ENCODE data around the gene KCNMA1.

The KCNMA1 gene

GRCh38 chr10:77629775-77630506 lies 7.7 kb downstream of the KCNMA1 start:
- H3K9ac ChIP-seq (ENCODE audit: low read depth, low read length): no peak overlapping the region
- no peaks in the 10 kb centered on the region for H3K9me3 ChIP-seq (replicated peaks; ENCODE audit: low read length)
- peak overlapping the region; percentile 37 for H3K4me2 ChIP-seq (ENCODE audit: low read length)
- peaks cover 27% of the 10 kb centered on the region for H3K4me1 ChIP-seq (ENCODE audit: control insufficient read depth, insufficient read depth, low read length)
- H3K27me3 ChIP-seq (ENCODE audit: control insufficient read depth, insufficient read depth, low read length): no peaks in the 10 kb centered on the region
- no peaks in the 10 kb centered on the region for H3K36me3 ChIP-seq (ENCODE audit: insufficient read depth, low read length)
- no peak overlapping the region for H3K4me3 ChIP-seq (ENCODE audit: low read length)

- peak overlapping the region; percentile 37 for H3K4me2 ChIP-seq (ENCODE audit: low read length)
- H3K9me3 ChIP-seq (replicated peaks; ENCODE audit: low read length): no peaks in the 10 kb centered on the region
- H3K9ac ChIP-seq (ENCODE audit: low read depth, low read length): no peak overlapping the region
- H3K4me1 ChIP-seq (ENCODE audit: control insufficient read depth, insufficient read depth, low read length): peaks cover 24% of the 10 kb centered on the region
- H3K36me3 ChIP-seq (ENCODE audit: insufficient read depth, low read length): no peaks in the 10 kb centered on the region
- no peak overlapping the region for H3K4me3 ChIP-seq (ENCODE audit: low read length)
- H3K27me3 ChIP-seq (ENCODE audit: control insufficient read depth, insufficient read depth, low read length): no peaks in the 10 kb centered on the region
Observed at GRCh38 chr10:77628906-77629730, 8.5 kb downstream of the KCNMA1 start.

- Histone ChIP-seq H3K4me2 (ENCODE audit: low read length) (no peak overlapping the region), H3K4me3 (ENCODE audit: low read length) (no peak overlapping the region), H3K9ac (ENCODE audit: low read depth, low read length) (no peak overlapping the region), H3K9me3 (replicated peaks; ENCODE audit: low read length) (no peaks in the 10 kb centered on the region), H3K36me3 (ENCODE audit: insufficient read depth, low read length) (no peaks in the 10 kb centered on the region), H3K4me1 (ENCODE audit: control insufficient read depth, insufficient read depth, low read length) (peaks cover 25% of the 10 kb centered on the region), H3K27me3 (ENCODE audit: control insufficient read depth, insufficient read depth, low read length) (no peaks in the 10 kb centered on the region)
Observed at GRCh38 chr10:77626266-77626935, 11.2 kb downstream of the KCNMA1 start.

GRCh38 chr10:77625379-77625778 lies 12.2 kb downstream of the KCNMA1 start:
- Histone ChIP-seq H3K36me3 (ENCODE audit: insufficient read depth, low read length) (no peaks in the 10 kb centered on the region), H3K4me2 (ENCODE audit: low read length) (no peak overlapping the region), H3K9me3 (replicated peaks; ENCODE audit: low read length) (no peaks in the 10 kb centered on the region), H3K27me3 (ENCODE audit: control insufficient read depth, insufficient read depth, low read length) (no peaks in the 10 kb centered on the region), H3K4me3 (ENCODE audit: low read length) (no peak overlapping the region), H3K9ac (ENCODE audit: low read depth, low read length) (no peak overlapping the region), H3K4me1 (ENCODE audit: control insufficient read depth, insufficient read depth, low read length) (peaks cover 25% of the 10 kb centered on the region)

GRCh38 chr10:77622889-77623291 lies 14.7 kb downstream of the KCNMA1 start:
- Histone ChIP-seq H3K4me2 (ENCODE audit: low read length) (peak overlapping the region; percentile 64), H3K9me3 (replicated peaks; ENCODE audit: low read length) (no peaks in the 10 kb centered on the region), H3K36me3 (ENCODE audit: insufficient read depth, low read length) (no peaks in the 10 kb centered on the region), H3K9ac (ENCODE audit: low read depth, low read length) (no peak overlapping the region), H3K27me3 (ENCODE audit: control insufficient read depth, insufficient read depth, low read length) (no peaks in the 10 kb centered on the region), H3K4me1 (ENCODE audit: control insufficient read depth, insufficient read depth, low read length) (peaks cover 9% of the 10 kb centered on the region), H3K4me3 (ENCODE audit: low read length) (no peak overlapping the region)

- H3K9me3 ChIP-seq (replicated peaks; ENCODE audit: low read length): no peaks in the 10 kb centered on the region
- H3K4me1 ChIP-seq (ENCODE audit: control insufficient read depth, insufficient read depth, low read length): peaks cover 9% of the 10 kb centered on the region
- H3K4me3 ChIP-seq (ENCODE audit: low read length): no peak overlapping the region
- no peaks in the 10 kb centered on the region for H3K27me3 ChIP-seq (ENCODE audit: control insufficient read depth, insufficient read depth, low read length)
- no peak overlapping the region for H3K4me2 ChIP-seq (ENCODE audit: low read length)
- H3K9ac ChIP-seq (ENCODE audit: low read depth, low read length): no peak overlapping the region
- H3K36me3 ChIP-seq (ENCODE audit: insufficient read depth, low read length): no peaks in the 10 kb centered on the region
Observed at GRCh38 chr10:77620731-77621130, 16.9 kb downstream of the KCNMA1 start.

GRCh38 chr10:77619964-77620703 lies 17.5 kb downstream of the KCNMA1 start:
- Histone ChIP-seq H3K36me3 (ENCODE audit: insufficient read depth, low read length) (no peaks in the 10 kb centered on the region), H3K9me3 (replicated peaks; ENCODE audit: low read length) (no peaks in the 10 kb centered on the region), H3K4me3 (ENCODE audit: low read length) (no peak overlapping the region), H3K27me3 (ENCODE audit: control insufficient read depth, insufficient read depth, low read length) (no peaks in the 10 kb centered on the region), H3K4me2 (ENCODE audit: low read length) (no peak overlapping the region), H3K4me1 (ENCODE audit: control insufficient read depth, insufficient read depth, low read length) (peaks cover 9% of the 10 kb centered on the region), H3K9ac (ENCODE audit: low read depth, low read length) (no peak overlapping the region)

GRCh38 chr10:77618117-77618516 lies 19.5 kb downstream of the KCNMA1 start:
- Histone ChIP-seq H3K36me3 (ENCODE audit: insufficient read depth, low read length) (no peaks in the 10 kb centered on the region), H3K4me3 (ENCODE audit: low read length) (no peak overlapping the region), H3K9ac (ENCODE audit: low read depth, low read length) (no peak overlapping the region), H3K27me3 (ENCODE audit: control insufficient read depth, insufficient read depth, low read length) (no peaks in the 10 kb centered on the region), H3K4me2 (ENCODE audit: low read length) (no peak overlapping the region), H3K9me3 (replicated peaks; ENCODE audit: low read length) (no peaks in the 10 kb centered on the region), H3K4me1 (ENCODE audit: control insufficient read depth, insufficient read depth, low read length) (peaks cover 5% of the 10 kb centered on the region)

- Histone ChIP-seq H3K9me3 (replicated peaks; ENCODE audit: low read length) (no peaks in the 10 kb centered on the region), H3K4me1 (ENCODE audit: control insufficient read depth, insufficient read depth, low read length) (no peaks in the 10 kb centered on the region), H3K36me3 (ENCODE audit: insufficient read depth, low read length) (no peaks in the 10 kb centered on the region), H3K27me3 (ENCODE audit: control insufficient read depth, insufficient read depth, low read length) (no peaks in the 10 kb centered on the region), H3K9ac (ENCODE audit: low read depth, low read length) (no peak overlapping the region), H3K4me3 (ENCODE audit: low read length) (no peak overlapping the region), H3K4me2 (ENCODE audit: low read length) (no peak overlapping the region)
Observed at GRCh38 chr10:77616766-77617165, 20.8 kb downstream of the KCNMA1 start.

- no peak overlapping the region for H3K9ac ChIP-seq (ENCODE audit: low read depth, low read length)
- H3K4me3 ChIP-seq (ENCODE audit: low read length): no peak overlapping the region
- H3K4me2 ChIP-seq (ENCODE audit: low read length): no peak overlapping the region
- peaks cover 6% of the 10 kb centered on the region for H3K4me1 ChIP-seq (ENCODE audit: control insufficient read depth, insufficient read depth, low read length)
- H3K36me3 ChIP-seq (ENCODE audit: insufficient read depth, low read length): no peaks in the 10 kb centered on the region
- no peaks in the 10 kb centered on the region for H3K9me3 ChIP-seq (replicated peaks; ENCODE audit: low read length)
- H3K27me3 ChIP-seq (ENCODE audit: control insufficient read depth, insufficient read depth, low read length): no peaks in the 10 kb centered on the region
Observed at GRCh38 chr10:77614778-77615625, 22.6 kb downstream of the KCNMA1 start.

Data from skeletal muscle satellite cell (primary cell).